ENCODE measurements around the gene APEX2. TPM values are rescaled to one million over a fixed set of nuclear protein-coding genes. Genes with fewer than 3 reads are reported as not detected.

APEX2 gene
- total and polyA plus RNA-seq, 2 experiments from 2014 or later, result 10.0 to 20.1 TPM

DNA sequence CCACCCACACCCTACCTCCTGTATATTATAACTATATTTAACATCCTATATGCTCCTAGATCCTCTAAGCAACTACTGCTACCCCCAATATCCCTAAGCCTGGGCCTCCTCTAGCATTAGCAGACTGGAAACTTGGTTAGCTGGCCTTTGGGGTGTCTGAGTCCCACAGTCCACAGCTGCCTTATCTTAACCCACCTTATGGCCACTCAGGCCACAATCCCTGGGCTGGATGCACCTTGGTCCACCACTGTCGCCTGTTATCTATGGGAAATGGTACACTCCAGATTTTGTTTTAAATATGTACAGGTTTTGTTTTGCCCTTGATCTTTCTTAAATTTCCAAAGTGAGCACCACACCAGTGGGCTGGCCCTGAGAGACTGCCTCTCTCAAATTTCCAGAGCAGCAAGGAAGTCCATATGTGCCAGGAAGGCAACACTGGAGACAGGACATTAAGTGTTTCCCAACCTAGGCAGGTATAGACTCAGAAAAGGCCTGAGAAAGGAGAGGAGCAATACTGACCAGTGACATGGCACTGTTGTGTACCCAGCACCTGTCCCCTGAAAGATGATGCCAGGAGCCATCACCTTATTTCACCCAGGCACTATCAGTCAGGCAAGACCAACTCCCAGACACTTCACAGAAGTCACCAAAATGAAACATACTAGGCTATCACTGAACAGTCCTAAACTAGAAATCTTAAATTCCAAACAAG lies 7.1 kb upstream of the APEX2 start:
- Histone ChIP-seq H3K4me2 (no peak overlapping the region), H3K27ac (ENCODE audit: low read depth) (no peak overlapping the region), H3K4me1 (ENCODE audit: insufficient read depth) (no peaks in the 10 kb centered on the region), H3K4me3 (no peak overlapping the region), H3K27me3 (ENCODE audit: insufficient read depth) (no peaks in the 10 kb centered on the region), H3F3A (replicated peaks; ENCODE audit: low read depth) (no peaks in the 10 kb centered on the region), H3K9me2 (ENCODE audit: insufficient read depth) (no peaks in the 10 kb centered on the region), H3K36me3 (ENCODE audit: insufficient read depth) (no peaks in the 10 kb centered on the region), H2AFZ (no peak overlapping the region), H3K79me2 (replicated peaks; ENCODE audit: insufficient read depth) (no peaks in the 10 kb centered on the region), H4K20me1 (replicated peaks; ENCODE audit: insufficient read depth) (no peaks in the 10 kb centered on the region)
- TF ChIP-seq, protein P1, sequence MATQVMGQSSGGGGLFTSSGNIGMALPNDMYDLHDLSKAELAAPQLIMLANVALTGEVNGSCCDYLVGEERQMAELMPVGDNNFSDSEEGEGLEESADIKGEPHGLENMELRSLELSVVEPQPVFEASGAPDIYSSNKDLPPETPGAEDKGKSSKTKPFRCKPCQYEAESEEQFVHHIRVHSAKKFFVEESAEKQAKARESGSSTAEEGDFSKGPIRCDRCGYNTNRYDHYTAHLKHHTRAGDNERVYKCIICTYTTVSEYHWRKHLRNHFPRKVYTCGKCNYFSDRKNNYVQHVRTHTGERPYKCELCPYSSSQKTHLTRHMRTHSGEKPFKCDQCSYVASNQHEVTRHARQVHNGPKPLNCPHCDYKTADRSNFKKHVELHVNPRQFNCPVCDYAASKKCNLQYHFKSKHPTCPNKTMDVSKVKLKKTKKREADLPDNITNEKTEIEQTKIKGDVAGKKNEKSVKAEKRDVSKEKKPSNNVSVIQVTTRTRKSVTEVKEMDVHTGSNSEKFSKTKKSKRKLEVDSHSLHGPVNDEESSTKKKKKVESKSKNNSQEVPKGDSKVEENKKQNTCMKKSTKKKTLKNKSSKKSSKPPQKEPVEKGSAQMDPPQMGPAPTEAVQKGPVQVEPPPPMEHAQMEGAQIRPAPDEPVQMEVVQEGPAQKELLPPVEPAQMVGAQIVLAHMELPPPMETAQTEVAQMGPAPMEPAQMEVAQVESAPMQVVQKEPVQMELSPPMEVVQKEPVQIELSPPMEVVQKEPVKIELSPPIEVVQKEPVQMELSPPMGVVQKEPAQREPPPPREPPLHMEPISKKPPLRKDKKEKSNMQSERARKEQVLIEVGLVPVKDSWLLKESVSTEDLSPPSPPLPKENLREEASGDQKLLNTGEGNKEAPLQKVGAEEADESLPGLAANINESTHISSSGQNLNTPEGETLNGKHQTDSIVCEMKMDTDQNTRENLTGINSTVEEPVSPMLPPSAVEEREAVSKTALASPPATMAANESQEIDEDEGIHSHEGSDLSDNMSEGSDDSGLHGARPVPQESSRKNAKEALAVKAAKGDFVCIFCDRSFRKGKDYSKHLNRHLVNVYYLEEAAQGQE (IDR thresholded peaks at IDR 0.05; ENCODE audit: unreplicated experiment), result no peak
- no peak for TF ChIP-seq POLR2AphosphoS5 (IDR thresholded peaks at IDR 0.05; ENCODE audit: low read depth)
- TF ChIP-seq, protein P2, sequence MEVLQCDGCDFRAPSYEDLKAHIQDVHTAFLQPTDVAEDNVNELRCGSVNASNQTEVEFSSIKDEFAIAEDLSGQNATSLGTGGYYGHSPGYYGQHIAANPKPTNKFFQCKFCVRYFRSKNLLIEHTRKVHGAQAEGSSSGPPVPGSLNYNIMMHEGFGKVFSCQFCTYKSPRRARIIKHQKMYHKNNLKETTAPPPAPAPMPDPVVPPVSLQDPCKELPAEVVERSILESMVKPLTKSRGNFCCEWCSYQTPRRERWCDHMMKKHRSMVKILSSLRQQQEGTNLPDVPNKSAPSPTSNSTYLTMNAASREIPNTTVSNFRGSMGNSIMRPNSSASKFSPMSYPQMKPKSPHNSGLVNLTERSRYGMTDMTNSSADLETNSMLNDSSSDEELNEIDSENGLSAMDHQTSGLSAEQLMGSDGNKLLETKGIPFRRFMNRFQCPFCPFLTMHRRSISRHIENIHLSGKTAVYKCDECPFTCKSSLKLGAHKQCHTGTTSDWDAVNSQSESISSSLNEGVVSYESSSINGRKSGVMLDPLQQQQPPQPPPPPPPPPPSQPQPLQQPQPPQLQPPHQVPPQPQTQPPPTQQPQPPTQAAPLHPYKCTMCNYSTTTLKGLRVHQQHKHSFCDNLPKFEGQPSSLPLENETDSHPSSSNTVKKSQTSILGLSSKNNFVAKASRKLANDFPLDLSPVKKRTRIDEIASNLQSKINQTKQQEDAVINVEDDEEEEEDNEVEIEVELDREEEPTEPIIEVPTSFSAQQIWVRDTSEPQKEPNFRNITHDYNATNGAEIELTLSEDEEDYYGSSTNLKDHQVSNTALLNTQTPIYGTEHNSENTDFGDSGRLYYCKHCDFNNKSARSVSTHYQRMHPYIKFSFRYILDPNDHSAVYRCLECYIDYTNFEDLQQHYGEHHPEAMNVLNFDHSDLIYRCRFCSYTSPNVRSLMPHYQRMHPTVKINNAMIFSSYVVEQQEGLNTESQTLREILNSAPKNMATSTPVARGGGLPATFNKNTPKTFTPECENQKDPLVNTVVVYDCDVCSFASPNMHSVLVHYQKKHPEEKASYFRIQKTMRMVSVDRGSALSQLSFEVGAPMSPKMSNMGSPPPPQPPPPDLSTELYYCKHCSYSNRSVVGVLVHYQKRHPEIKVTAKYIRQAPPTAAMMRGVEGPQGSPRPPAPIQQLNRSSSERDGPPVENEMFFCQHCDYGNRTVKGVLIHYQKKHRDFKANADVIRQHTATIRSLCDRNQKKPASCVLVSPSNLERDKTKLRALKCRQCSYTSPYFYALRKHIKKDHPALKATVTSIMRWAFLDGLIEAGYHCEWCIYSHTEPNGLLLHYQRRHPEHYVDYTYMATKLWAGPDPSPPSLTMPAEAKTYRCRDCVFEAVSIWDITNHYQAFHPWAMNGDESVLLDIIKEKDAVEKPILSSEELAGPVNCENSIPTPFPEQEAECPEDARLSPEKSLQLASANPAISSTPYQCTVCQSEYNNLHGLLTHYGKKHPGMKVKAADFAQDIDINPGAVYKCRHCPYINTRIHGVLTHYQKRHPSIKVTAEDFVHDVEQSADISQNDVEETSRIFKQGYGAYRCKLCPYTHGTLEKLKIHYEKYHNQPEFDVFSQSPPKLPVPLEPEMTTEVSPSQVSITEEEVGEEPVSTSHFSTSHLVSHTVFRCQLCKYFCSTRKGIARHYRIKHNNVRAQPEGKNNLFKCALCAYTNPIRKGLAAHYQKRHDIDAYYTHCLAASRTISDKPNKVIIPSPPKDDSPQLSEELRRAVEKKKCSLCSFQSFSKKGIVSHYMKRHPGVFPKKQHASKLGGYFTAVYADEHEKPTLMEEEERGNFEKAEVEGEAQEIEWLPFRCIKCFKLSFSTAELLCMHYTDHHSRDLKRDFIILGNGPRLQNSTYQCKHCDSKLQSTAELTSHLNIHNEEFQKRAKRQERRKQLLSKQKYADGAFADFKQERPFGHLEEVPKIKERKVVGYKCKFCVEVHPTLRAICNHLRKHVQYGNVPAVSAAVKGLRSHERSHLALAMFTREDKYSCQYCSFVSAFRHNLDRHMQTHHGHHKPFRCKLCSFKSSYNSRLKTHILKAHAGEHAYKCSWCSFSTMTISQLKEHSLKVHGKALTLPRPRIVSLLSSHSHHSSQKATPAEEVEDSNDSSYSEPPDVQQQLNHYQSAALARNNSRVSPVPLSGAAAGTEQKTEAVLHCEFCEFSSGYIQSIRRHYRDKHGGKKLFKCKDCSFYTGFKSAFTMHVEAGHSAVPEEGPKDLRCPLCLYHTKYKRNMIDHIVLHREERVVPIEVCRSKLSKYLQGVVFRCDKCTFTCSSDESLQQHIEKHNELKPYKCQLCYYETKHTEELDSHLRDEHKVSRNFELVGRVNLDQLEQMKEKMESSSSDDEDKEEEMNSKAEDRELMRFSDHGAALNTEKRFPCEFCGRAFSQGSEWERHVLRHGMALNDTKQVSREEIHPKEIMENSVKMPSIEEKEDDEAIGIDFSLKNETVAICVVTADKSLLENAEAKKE (CRISPR knock-in tag; IDR thresholded peaks at IDR 0.05), result no peak
- H3K9me3 Mint-ChIP-seq, result no peaks in the 10 kb centered on the region
- H3K27me3 Mint-ChIP-seq (ENCODE audit: insufficient read depth, low read depth, poor library complexity), result peaks cover 4% of the 10 kb centered on the region
- H3K27ac Mint-ChIP-seq, result no peak overlapping the region
- H3K36me3 Mint-ChIP-seq (ENCODE audit: low read depth), result no peaks in the 10 kb centered on the region
- DNase-seq (ENCODE audit: low spot score) (no peak), ATAC-seq (no peak)
- no peaks in the 10 kb centered on the region for H3K4me1 Mint-ChIP-seq
- H3K4me3 Mint-ChIP-seq, result no peak overlapping the region

Data from GM23338 (cell line).